Kasumi-1 (cell line): Measurements from ENCODE around the gene NPIPA3.
"Not testable (repeated sequence)": the region's sequence is repeated elsewhere in the genome, so short reads cannot be mapped to it uniquely, and the experiment has no call there.

Source experiments
- DNase-seq, 2 experiments: peaks; one replicate each; lab custom pipeline; 2025; lab: John Stamatoyannopoulos, UW

Gene NPIPA3

GRCh38 chr16:14742273-14743128, 39.3 kb downstream of the NPIPA3 start, which contains the start of gene NPIPA2:
Gene NPIPA2, plus strand, starts transcription at chr16:14742533. Its CDS starts 5,533 bp downstream, at chr16:14748066.
- DNase-seq = not testable (repeated sequence)

- not testable (repeated sequence) for DNase-seq
Measured at GRCh38 chr16:14773654-14774053, 70.4 kb downstream of the NPIPA3 start.

- not testable (repeated sequence) for DNase-seq
Measured at GRCh38 chr16:14775624-14776023, 72.4 kb downstream of the NPIPA3 start.
